IMR-90 (cell line): Measurements from ENCODE around the gene CARD16. TPM values are rescaled to one million over a fixed set of nuclear protein-coding genes. Genes with fewer than 3 reads are reported as not detected.

Experiments
- ATAC-seq: fragments of 200-7000 bp; cut with Tn5 transposase; 2 replicates; pipeline ENCODE4 v1.9.1; 2020; ENCODE audit warnings: low read depth, mild to moderate bottlenecking, moderate library complexity
- BruUV-seq: library from RNA; stranded (reverse); fragments of 400-500 nt; replicated peaks from 2 replicates; lab custom pipeline; 2021; lab: Mats Ljungman, UMichigan
- CTCF ChIA-PET: fragments of 300-600 bp; formaldehyde crosslinking; extraction: SDS; loops from one replicate; lab custom pipeline; 2021; ENCODE audit warnings: antibody characterized with exemption; lab: Yijun Ruan, JAX
- POLR2A ChIA-PET: fragments of 300-600 bp; sonication (Branson Sonifier 250); formaldehyde crosslinking; loops from one replicate; lab custom pipeline; 2022; ENCODE audit warnings: antibody characterized with exemption; ENCODE audit not compliant: unreplicated experiment; lab: Charles Lee
- DNase-seq: peaks from one replicate; pipeline ENCODE4 v3.0.0; 2013
- H2AFZ ChIP-seq: replicated peaks from 2 replicates; pipeline ENCODE3; 2013; ENCODE audit warnings: low read length, mild to moderate bottlenecking; ENCODE audit not compliant: poor library complexity
- H2AK5ac ChIP-seq: 2 replicates; pipeline ENCODE4 v1.6.1; 2013; ENCODE audit warnings: low read depth, low read length, inconsistent platforms
- H2AK9ac ChIP-seq: replicated peaks from 2 replicates; pipeline ENCODE3; 2013; ENCODE audit warnings: mild to moderate bottlenecking, low read depth, low read length, moderate library complexity; ENCODE audit not compliant: poor library complexity
- H2BK120ac ChIP-seq: 2 replicates; pipeline ENCODE4 v1.6.1; 2013; ENCODE audit warnings: low read depth, low read length, inconsistent platforms
- H2BK15ac ChIP-seq: 3 replicates; pipeline ENCODE4 v1.6.1; 2013; ENCODE audit warnings: low read depth, low read length, inconsistent platforms
- H2BK20ac ChIP-seq: 2 replicates; pipeline ENCODE4 v1.6.1; 2013; ENCODE audit warnings: low read depth, mild to moderate bottlenecking, inconsistent platforms, low read length, moderate library complexity
- H2BK5ac ChIP-seq: 2 replicates; pipeline ENCODE4 v1.6.1; 2013; ENCODE audit warnings: mild to moderate bottlenecking, low read depth, low read length, inconsistent platforms; ENCODE audit not compliant: poor library complexity, severe bottlenecking
- H3K14ac ChIP-seq: replicated peaks from 2 replicates; pipeline ENCODE4 v1.6.1; 2013; ENCODE audit warnings: low read depth, low read length, inconsistent platforms
- H3K18ac ChIP-seq: 2 replicates; pipeline ENCODE4 v1.6.1; 2013; ENCODE audit warnings: low read depth, low read length, control low read depth
- H3K23ac ChIP-seq: 2 replicates; pipeline ENCODE4 v1.6.1; 2013; ENCODE audit warnings: low read depth, low read length, inconsistent platforms
- H3K27ac ChIP-seq: 2 replicates; pipeline ENCODE4 v1.5.1; 2013; ENCODE audit warnings: mild to moderate bottlenecking, control low read depth, low read length; ENCODE audit not compliant: insufficient read depth
- H3K27me3 ChIP-seq: 2 replicates; pipeline ENCODE4 v1.6.1; 2013; ENCODE audit warnings: low read length; ENCODE audit not compliant: control insufficient read depth, insufficient read depth
- H3K36me3 ChIP-seq: 2 replicates; pipeline ENCODE4 v1.6.1; 2013; ENCODE audit warnings: low read length, mixed read lengths; ENCODE audit not compliant: control insufficient read depth, insufficient read depth
- H3K4ac ChIP-seq: 2 replicates; pipeline ENCODE4 v1.6.1; 2013; ENCODE audit warnings: low read depth, low read length, inconsistent platforms
- H3K4me1 ChIP-seq: 2 replicates; pipeline ENCODE4 v1.6.1; 2013; ENCODE audit warnings: low read length, mixed read lengths; ENCODE audit not compliant: control insufficient read depth, insufficient read depth
- H3K4me2 ChIP-seq: 2 replicates; pipeline ENCODE4 v1.6.1; 2013; ENCODE audit warnings: low read depth, mild to moderate bottlenecking, control low read depth, low read length, moderate library complexity
- H3K4me3 ChIP-seq: 2 replicates; pipeline ENCODE4 v1.5.1; 2013; ENCODE audit warnings: low read depth, mild to moderate bottlenecking, control low read depth, low read length, moderate library complexity; ENCODE audit not compliant: insufficient read depth
- H3K56ac ChIP-seq: 2 replicates; pipeline ENCODE4 v1.6.1; 2013; ENCODE audit warnings: low read length, inconsistent platforms; ENCODE audit not compliant: insufficient read depth; ENCODE audit errors: extremely low read depth
- H3K79me1 ChIP-seq, 2 experiments: 2 replicates each; pipeline ENCODE4 v1.6.1; 2013; ENCODE audit warnings: low read length in 2 of 2, inconsistent platforms in 1 of 2, low read depth in 1 of 2
- H3K9ac ChIP-seq: 2 replicates; pipeline ENCODE4 v1.6.1; 2013; ENCODE audit warnings: low read depth, low read length, control low read depth
- H3K9me1 ChIP-seq: 2 replicates; pipeline ENCODE4 v1.6.1; 2013; ENCODE audit warnings: low read length, inconsistent platforms; ENCODE audit not compliant: insufficient read depth
- H3K9me3 ChIP-seq: 2 replicates; pipeline ENCODE4 v1.6.1; 2013; ENCODE audit warnings: low read length; ENCODE audit not compliant: control insufficient read depth, insufficient read depth
- H4K20me1 ChIP-seq: 2 replicates; pipeline ENCODE4 v1.6.1; 2013; ENCODE audit warnings: low read length, inconsistent platforms; ENCODE audit not compliant: insufficient read depth
- H4K5ac ChIP-seq: 2 replicates; pipeline ENCODE4 v1.6.1; 2013; ENCODE audit warnings: mild to moderate bottlenecking, low read depth, low read length, control low read depth
- H4K8ac ChIP-seq, 2 experiments: 2 replicates each; pipeline ENCODE4 v1.6.1; 2013; ENCODE audit warnings: low read depth in 2 of 2, low read length in 2 of 2, control low read depth in 1 of 2, inconsistent platforms in 1 of 2
- H4K91ac ChIP-seq: 2 replicates; pipeline ENCODE4 v1.6.1; 2013; ENCODE audit warnings: low read depth, low read length, inconsistent platforms; ENCODE audit not compliant: insufficient read depth
- CHD1 ChIP-seq: IDR thresholded peaks from 2 replicates; pipeline ENCODE4 v1.6.1; 2012; ENCODE audit warnings: low read depth, low read length, improper control_type of control experiment
- FOS ChIP-seq: fragments of 150-350 bp; IDR thresholded peaks from 2 replicates; pipeline ENCODE4 v1.6.1; 2016; ENCODE audit warnings: low read depth, low read length
- RFX5 ChIP-seq: IDR thresholded peaks from 2 replicates; pipeline ENCODE4 v1.8.0; 2012; ENCODE audit warnings: low read depth, mild to moderate bottlenecking, low read length, moderate library complexity
- dilution Hi-C: fragments of 300-500 bp; cut with HindIII; formaldehyde crosslinking; loops from one replicate; pipeline ENCODE4 v1.14.3; 2018; ENCODE audit warnings: low sequenced_read_pairs; ENCODE audit not compliant: unreplicated experiment
- in situ Hi-C: fragments of 300-500 bp; cut with MboI; formaldehyde crosslinking; loops from 3 replicates; pipeline ENCODE4 v1.14.3; 2019; ENCODE audit warnings: low sequenced_read_pairs, inconsistent platforms, mixed read lengths
- intact Hi-C: fragments of 100-400 bp; cut with micrococcal nuclease; formaldehyde crosslinking; loops from 2 replicates; pipeline ENCODE4 v1.10.0; 2022
- polyA plus RNA-seq, 3 experiments: library from polyadenylated mRNA; depleted of rRNA; stranded (reverse); fragments of >200 nt; gene quantifications; 2 replicates each; pipeline ENCODE4 v1.2.3, GENCODE V29; 2012; ENCODE audit warnings: low replicate concordance in 1 of 3
- total RNA-seq: library from RNA; depleted of rRNA; stranded (reverse); fragments of >200 nt; gene quantifications from 2 replicates; pipeline ENCODE4 v1.2.3, GENCODE V29; 2012

CARD16 gene
- total and polyA plus RNA-seq, 2 of the 4 experiments (the other 2 are of a cell fraction): 7.9 to 29.2 TPM

DNA sequence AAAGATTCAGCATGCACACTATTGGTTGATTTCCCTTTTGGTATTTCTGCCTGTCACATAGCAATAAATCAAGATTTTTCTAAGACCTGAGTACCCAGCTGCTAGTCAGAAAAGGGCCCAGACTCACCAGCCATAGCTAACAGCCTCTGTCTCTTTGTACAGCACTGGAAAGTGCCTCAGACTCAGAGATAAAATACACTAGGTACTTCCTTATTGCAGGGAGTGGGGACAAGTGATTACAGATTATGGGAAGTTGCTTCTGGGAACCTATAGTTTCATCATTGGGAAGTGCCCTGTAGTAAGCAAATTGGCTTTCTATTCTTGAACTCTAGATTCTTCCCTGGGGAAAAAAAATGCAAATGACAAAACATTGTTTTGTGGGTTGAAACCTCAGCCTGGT is 22.1 kb downstream of the CARD16 start, which contains the start of gene CASP5:
CASP5 (minus strand) TSS at position 166 of the 400 bp plus-strand sequence; CDS start at position 134, 32 bp downstream.
- dilution Hi-C loops: no loop called here
- Histone ChIP-seq H3K9ac (no peak within 1 kb of the TSS), H3K14ac (no peak within 1 kb of the TSS), H2BK120ac (no peak within 1 kb of the TSS), H2AK9ac (no peak within 1 kb of the TSS), H2AFZ (no peak within 1 kb of the TSS), H3K27me3 (no peaks in the 10 kb centered on the region), H3K36me3 (peaks cover 7% of the 10 kb centered on the region), H2AK5ac (no peak within 1 kb of the TSS), H3K9me1 (no peaks in the 10 kb centered on the region), H2BK15ac (no peak within 1 kb of the TSS), H3K4me3 (no peak within 1 kb of the TSS), H3K9me3 (no peaks in the 10 kb centered on the region), H4K20me1 (no peaks in the 10 kb centered on the region), H4K91ac (no peak within 1 kb of the TSS), H3K4me2 (no peak within 1 kb of the TSS), H3K4me1 (no peaks in the 10 kb centered on the region), H3K4ac (no peak within 1 kb of the TSS), H3K27ac (no peak within 1 kb of the TSS), H3K23ac (no peak within 1 kb of the TSS), H3K18ac (no peak within 1 kb of the TSS), H2BK20ac (no peak within 1 kb of the TSS), H4K8ac (no peak within 1 kb of the TSS), H3K56ac (no peak within 1 kb of the TSS), H4K5ac (no peak within 1 kb of the TSS), H2BK5ac (no peak within 1 kb of the TSS), H3K79me1 (no peaks in the 10 kb centered on the region)
- no peak for TF ChIP-seq CHD1
- no peak for TF ChIP-seq RFX5
- no peak for TF ChIP-seq FOS
- ChIA-PET POLR2A (no interaction called here), CTCF (no interaction called here)
- in situ Hi-C loops: no loop called here
- BruUV-seq: no TSS peak
- ATAC-seq (no peak), DNase-seq (no peak)
- intact Hi-C loops: no loop called here
